Osteocyte (in vitro differentiated cells): ENCODE data around the gene STKLD1. TPM values are rescaled to one million over a fixed set of nuclear protein-coding genes. Genes with fewer than 3 reads are reported as not detected.

Experiments
- DNase-seq: peaks from one replicate; pipeline ENCODE4 v3.0.0; 2021; ENCODE audit warnings: mixed read lengths; ENCODE audit not compliant: unreplicated experiment; ENCODE audit errors: extremely low spot score
- H3K27ac Mint-ChIP-seq: one replicate; pipeline ENCODE4 v1.8.0; 2021; ENCODE audit warnings: mild to moderate bottlenecking, mixed read lengths; ENCODE audit not compliant: unreplicated experiment
- H3K27me3 Mint-ChIP-seq: one replicate; pipeline ENCODE4 v1.8.0; 2021; ENCODE audit warnings: mixed read lengths; ENCODE audit not compliant: unreplicated experiment
- H3K36me3 Mint-ChIP-seq: one replicate; pipeline ENCODE4 v1.8.0; 2021; ENCODE audit warnings: mixed read lengths; ENCODE audit not compliant: unreplicated experiment
- H3K4me1 Mint-ChIP-seq: one replicate; pipeline ENCODE4 v1.8.0; 2021; ENCODE audit warnings: mixed read lengths; ENCODE audit not compliant: unreplicated experiment
- H3K4me3 Mint-ChIP-seq: one replicate; pipeline ENCODE4 v1.8.0; 2021; ENCODE audit warnings: mild to moderate bottlenecking, moderate library complexity, mixed read lengths; ENCODE audit not compliant: unreplicated experiment
- H3K9me3 Mint-ChIP-seq: one replicate; pipeline ENCODE4 v1.8.0; 2021; ENCODE audit warnings: mixed read lengths; ENCODE audit not compliant: unreplicated experiment
- CTCF ChIP-seq: fragments of 200-600 bp; sonication (generic); IDR thresholded peaks from 2 replicates; pipeline ENCODE4 v1.5.0; 2021; ENCODE audit warnings: antibody characterized with exemption, mild to moderate bottlenecking, moderate library complexity
- total RNA-seq: library from RNA; stranded (reverse); gene quantifications from 2 replicates; pipeline ENCODE4 v1.2.1, GENCODE V29; 2021

The STKLD1 gene
- total RNA-seq, 1 donor from 2014 or later: 5.1 TPM

- H3K36me3 Mint-ChIP-seq: peaks cover 4% of the 10 kb centered on the region
- peaks cover 2% of the 10 kb centered on the region for H3K4me1 Mint-ChIP-seq
- DNase-seq: no peak
- TF ChIP-seq CTCF: no peak
- H3K9me3 Mint-ChIP-seq: no peaks in the 10 kb centered on the region
- no peak overlapping the region for H3K27ac Mint-ChIP-seq
- H3K4me3 Mint-ChIP-seq: no peak overlapping the region
- peaks cover 12% of the 10 kb centered on the region for H3K27me3 Mint-ChIP-seq
Measured at GRCh38 chr9:133400292-133400691, 24.1 kb downstream of the STKLD1 start.

GRCh38 chr9:133401588-133401987, 25.4 kb downstream of the STKLD1 start:
- H3K9me3 Mint-ChIP-seq: no peaks in the 10 kb centered on the region
- H3K4me1 Mint-ChIP-seq: peaks cover 2% of the 10 kb centered on the region
- no peak overlapping the region for H3K4me3 Mint-ChIP-seq
- DNase-seq: no peak
- peaks cover 6% of the 10 kb centered on the region for H3K27me3 Mint-ChIP-seq
- H3K27ac Mint-ChIP-seq: no peak overlapping the region
- H3K36me3 Mint-ChIP-seq: peaks cover 17% of the 10 kb centered on the region
- TF ChIP-seq CTCF: no peak

DNA sequence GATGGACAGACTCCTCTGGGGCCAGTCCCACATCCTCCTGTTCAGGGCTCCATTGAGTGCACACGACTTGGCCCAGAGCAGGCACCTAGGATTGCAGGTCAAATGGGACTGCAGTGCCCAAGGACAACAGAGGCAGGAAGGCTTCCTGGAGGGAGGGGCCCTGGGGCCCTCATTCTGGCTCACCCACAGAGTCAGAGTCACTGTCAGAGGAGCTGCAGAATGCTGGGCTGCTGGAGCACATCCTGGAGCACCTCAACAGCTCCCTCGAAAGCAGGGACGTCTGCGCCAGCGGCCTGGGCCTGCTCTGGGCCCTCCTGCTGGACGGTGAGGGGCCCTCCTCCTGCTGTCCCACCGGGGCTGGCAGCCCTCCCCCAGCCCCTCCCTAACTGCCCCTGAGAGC, 26.5 kb downstream of the STKLD1 start:
- Mint-ChIP-seq H3K27me3 (peaks cover under 1% of the 10 kb centered on the region), H3K4me3 (no peak overlapping the region), H3K27ac (no peak overlapping the region), H3K36me3 (peaks cover 21% of the 10 kb centered on the region), H3K9me3 (no peaks in the 10 kb centered on the region), H3K4me1 (peaks cover 2% of the 10 kb centered on the region)
- no peak for DNase-seq
- TF ChIP-seq CTCF: no peak

GRCh38 chr9:133403766-133404453, 27.7 kb downstream of the STKLD1 start:
- H3K27ac Mint-ChIP-seq: no peak overlapping the region
- peaks cover 2% of the 10 kb centered on the region for H3K4me1 Mint-ChIP-seq
- H3K36me3 Mint-ChIP-seq: peaks cover 25% of the 10 kb centered on the region
- DNase-seq: no peak
- peak; percentile 44 for TF ChIP-seq CTCF
- H3K9me3 Mint-ChIP-seq: no peaks in the 10 kb centered on the region
- no peaks in the 10 kb centered on the region for H3K27me3 Mint-ChIP-seq
- no peak overlapping the region for H3K4me3 Mint-ChIP-seq

DNA sequence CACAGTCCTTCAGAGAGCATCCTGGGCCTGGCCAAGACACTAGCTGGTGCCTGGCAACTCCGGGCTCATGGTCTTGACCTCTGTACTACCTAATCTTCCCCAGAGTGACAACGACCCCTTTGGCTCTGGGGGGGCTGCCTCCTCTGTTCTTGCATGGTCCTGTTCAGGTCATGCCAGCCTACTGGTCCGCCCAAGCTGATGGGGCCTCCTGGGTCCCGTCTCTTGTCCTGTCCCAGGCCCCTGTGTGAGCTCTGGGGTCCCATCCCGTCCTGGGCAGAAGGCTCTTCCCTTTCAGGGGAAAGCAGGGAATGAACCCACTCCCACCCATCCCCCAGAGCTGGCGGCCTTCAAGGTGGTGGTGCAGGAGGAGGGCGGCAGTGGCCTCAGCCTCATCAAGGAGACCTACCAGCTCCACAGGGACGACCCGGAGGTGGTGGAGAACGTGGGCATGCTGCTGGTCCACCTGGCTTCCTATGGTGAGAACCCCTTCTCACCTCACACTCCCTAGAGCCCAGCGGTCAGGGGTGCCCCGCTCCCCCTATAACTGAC, 28.4 kb downstream of the STKLD1 start:
- no peak for TF ChIP-seq CTCF
- DNase-seq: no peak
- Mint-ChIP-seq H3K4me1 (peaks cover 2% of the 10 kb centered on the region), H3K36me3 (peaks cover 26% of the 10 kb centered on the region), H3K4me3 (no peak overlapping the region), H3K9me3 (no peaks in the 10 kb centered on the region), H3K27me3 (no peaks in the 10 kb centered on the region), H3K27ac (no peak overlapping the region)
